OCI-LY3 (cell line): ENCODE measurements around the gene LCOR.

ENCODE experiments used
- EZH2phosphoT487 ChIP-seq: fragments of 200-600 bp; shearing (Covaris generic); IDR thresholded peaks from 2 replicates; pipeline ENCODE4 v1.6.1; 2018; ENCODE audit warnings: antibody characterized with exemption, mixed run types, low read depth
- TF ChIP-seq, protein P1 (sequence below): fragments of 200-600, 300-600 bp; sonication (generic); IDR thresholded peaks from 2 replicates; pipeline ENCODE4 v1.5.1; 2014; ENCODE audit warnings: antibody characterized with exemption, low read length, low read depth

DNA sequence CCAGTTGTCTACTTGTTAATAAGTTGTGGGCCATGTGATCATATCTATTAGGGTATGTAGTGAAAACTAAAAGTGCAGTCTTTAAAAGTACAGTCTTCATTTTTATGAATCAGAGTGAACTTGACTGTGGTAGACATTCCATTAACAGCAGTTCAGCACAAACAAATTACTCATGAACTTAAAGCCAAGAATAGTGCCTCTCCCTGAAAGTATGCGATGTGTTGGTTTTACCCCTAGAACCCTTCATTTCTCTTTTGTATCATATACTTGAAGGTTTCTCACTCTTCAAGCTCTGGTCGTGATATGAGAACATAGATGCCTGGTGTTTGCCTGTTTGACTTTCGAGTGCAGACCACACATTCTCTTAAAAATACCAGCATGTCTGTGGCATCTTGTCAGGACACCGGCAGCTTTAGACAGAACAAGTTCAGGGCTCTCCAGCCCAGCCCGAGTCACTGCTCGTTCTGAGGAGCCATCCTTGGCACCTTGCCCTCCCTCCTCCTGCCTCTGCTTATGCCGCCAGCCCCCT, 159.3 kb downstream of the LCOR start:
- TF ChIP-seq, protein P1, sequence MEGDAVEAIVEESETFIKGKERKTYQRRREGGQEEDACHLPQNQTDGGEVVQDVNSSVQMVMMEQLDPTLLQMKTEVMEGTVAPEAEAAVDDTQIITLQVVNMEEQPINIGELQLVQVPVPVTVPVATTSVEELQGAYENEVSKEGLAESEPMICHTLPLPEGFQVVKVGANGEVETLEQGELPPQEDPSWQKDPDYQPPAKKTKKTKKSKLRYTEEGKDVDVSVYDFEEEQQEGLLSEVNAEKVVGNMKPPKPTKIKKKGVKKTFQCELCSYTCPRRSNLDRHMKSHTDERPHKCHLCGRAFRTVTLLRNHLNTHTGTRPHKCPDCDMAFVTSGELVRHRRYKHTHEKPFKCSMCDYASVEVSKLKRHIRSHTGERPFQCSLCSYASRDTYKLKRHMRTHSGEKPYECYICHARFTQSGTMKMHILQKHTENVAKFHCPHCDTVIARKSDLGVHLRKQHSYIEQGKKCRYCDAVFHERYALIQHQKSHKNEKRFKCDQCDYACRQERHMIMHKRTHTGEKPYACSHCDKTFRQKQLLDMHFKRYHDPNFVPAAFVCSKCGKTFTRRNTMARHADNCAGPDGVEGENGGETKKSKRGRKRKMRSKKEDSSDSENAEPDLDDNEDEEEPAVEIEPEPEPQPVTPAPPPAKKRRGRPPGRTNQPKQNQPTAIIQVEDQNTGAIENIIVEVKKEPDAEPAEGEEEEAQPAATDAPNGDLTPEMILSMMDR = no peak
- no peak for TF ChIP-seq EZH2phosphoT487
